Mucosa of descending colon (tissue), 3 donors: Measurements from ENCODE around the gene UGP2. TPM values are rescaled to one million over a fixed set of nuclear protein-coding genes. Genes with fewer than 3 reads are reported as not detected.
"Not testable (repeated sequence)": the region's sequence is repeated elsewhere in the genome, so short reads cannot be mapped to it uniquely, and the experiment has no call there.

Source experiments
- ATAC-seq: fragments of 200-7000 bp; cut with Tn5 transposase; one replicate; pipeline ENCODE4 v1.9.1; 2020; ENCODE audit warnings: mild to moderate bottlenecking, moderate library complexity
- DNase-seq, 3 donors: peaks; one replicate each; pipeline ENCODE4 v3.0.0-alpha.2; 2020
- H3K36me3 ChIP-seq: fragments of 200-600 bp; one replicate; pipeline ENCODE4 v1.8.0; 2021; ENCODE audit warnings: low read depth, mild to moderate bottlenecking
- H3K4me1 ChIP-seq: fragments of 200-600 bp; one replicate; pipeline ENCODE4 v1.8.0; 2021; ENCODE audit warnings: low read depth, mild to moderate bottlenecking
- H3K4me3 ChIP-seq: fragments of 200-600 bp; one replicate; pipeline ENCODE4 v1.8.0; 2021; ENCODE audit warnings: mild to moderate bottlenecking
- H3K9me3 ChIP-seq: fragments of 200-600 bp; one replicate; pipeline ENCODE4 v1.8.0; 2021; ENCODE audit warnings: mild to moderate bottlenecking
- intact Hi-C, 2 donors: fragments of 100-400 bp; cut with DNase I in 1 of 2; cut with micrococcal nuclease in 1 of 2; formaldehyde crosslinking; loops; one replicate each; pipeline versions ENCODE4 v1.11.0 to v1.11.1; 2022; cut with DNase I, micrococcal nuclease
- total RNA-seq, 3 donors: library from RNA; stranded (reverse); fragmentation: NEBNext Ultra II Directional in 2 of 3; extraction: Animal tissue kit (Norgen Biotek cat#: 25700) in 2 of 3; gene quantifications; one replicate each; pipeline versions ENCODE4 v1.2.1 to v1.2.4, GENCODE V29; 2021 to 2023
- TF ChIP-seq, protein P1 (sequence below): fragments of 200-600 bp; IDR thresholded peaks from one replicate; pipeline ENCODE4 v1.8.0; 2022; ENCODE audit warnings: antibody characterized with exemption, mild to moderate bottlenecking
- donor health status: DM: no; HTN: no; CAD: no; lungs with moderate emphysema.
- donor health status: DM: no; HTN: no; CAD: no.
- donor health status: DM: no; HTN: yes; CAD: no.

UGP2 gene
- total RNA-seq, 3 donors from 2014 or later: 408 to 683 (median 538) TPM

GRCh38 chr2:63805412-63805811 lies 36.3 kb upstream of the UGP2 start:
- no peaks in the 10 kb centered on the region for H3K4me1 ChIP-seq
- no peak overlapping the region for H3K4me3 ChIP-seq
- peaks cover 5% of the 10 kb centered on the region for H3K9me3 ChIP-seq
- no peaks in the 10 kb centered on the region for H3K36me3 ChIP-seq
- intact Hi-C loops: no loop called here
- ATAC-seq (no peak), DNase-seq (no peak)
- TF ChIP-seq, protein P1, sequence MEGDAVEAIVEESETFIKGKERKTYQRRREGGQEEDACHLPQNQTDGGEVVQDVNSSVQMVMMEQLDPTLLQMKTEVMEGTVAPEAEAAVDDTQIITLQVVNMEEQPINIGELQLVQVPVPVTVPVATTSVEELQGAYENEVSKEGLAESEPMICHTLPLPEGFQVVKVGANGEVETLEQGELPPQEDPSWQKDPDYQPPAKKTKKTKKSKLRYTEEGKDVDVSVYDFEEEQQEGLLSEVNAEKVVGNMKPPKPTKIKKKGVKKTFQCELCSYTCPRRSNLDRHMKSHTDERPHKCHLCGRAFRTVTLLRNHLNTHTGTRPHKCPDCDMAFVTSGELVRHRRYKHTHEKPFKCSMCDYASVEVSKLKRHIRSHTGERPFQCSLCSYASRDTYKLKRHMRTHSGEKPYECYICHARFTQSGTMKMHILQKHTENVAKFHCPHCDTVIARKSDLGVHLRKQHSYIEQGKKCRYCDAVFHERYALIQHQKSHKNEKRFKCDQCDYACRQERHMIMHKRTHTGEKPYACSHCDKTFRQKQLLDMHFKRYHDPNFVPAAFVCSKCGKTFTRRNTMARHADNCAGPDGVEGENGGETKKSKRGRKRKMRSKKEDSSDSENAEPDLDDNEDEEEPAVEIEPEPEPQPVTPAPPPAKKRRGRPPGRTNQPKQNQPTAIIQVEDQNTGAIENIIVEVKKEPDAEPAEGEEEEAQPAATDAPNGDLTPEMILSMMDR: no peak

DNA sequence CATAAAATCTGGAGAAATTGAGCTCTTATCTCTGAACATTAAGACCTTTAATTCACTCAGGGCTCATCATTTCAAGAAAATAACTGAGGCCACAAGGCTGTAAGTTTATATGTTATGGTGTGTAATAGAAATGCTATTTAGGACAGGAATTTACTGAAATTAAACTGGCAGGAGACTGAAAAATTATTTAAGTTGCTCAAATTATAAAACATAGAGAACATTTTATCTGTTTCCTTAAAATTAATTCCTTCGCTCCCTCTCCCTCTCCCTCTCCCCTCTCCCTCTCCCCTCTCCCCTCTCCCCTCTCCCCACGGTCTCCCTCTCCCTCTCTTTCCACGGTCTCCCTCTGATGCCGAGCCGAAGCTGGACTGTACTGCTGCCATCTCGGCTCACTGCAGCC lies 33.7 kb upstream of the UGP2 start:
- H3K36me3 ChIP-seq, DNase-seq, H3K4me3 ChIP-seq, H3K4me1 ChIP-seq, intact Hi-C loops, ATAC-seq, H3K9me3 ChIP-seq: not testable (repeated sequence)

GRCh38 chr2:63808911-63809310 lies 32.8 kb upstream of the UGP2 start:
- H3K4me1 ChIP-seq, H3K36me3 ChIP-seq, DNase-seq, H3K9me3 ChIP-seq, intact Hi-C loops, ATAC-seq, H3K4me3 ChIP-seq: not testable (repeated sequence)

- no peak overlapping the region for H3K4me3 ChIP-seq
- H3K36me3 ChIP-seq: no peaks in the 10 kb centered on the region
- DNase-seq (peak in 1 of 3 donors; percentile 20), ATAC-seq (peak; percentile 96)
- TF ChIP-seq, protein P1: no peak
- intact Hi-C loops: no loop called here
- H3K9me3 ChIP-seq: peaks cover 5% of the 10 kb centered on the region
- H3K4me1 ChIP-seq: no peaks in the 10 kb centered on the region
These were observed 30.6 kb upstream of the UGP2 start for GRCh38 chr2:63811063-63811462.

- H3K4me3 ChIP-seq, DNase-seq, H3K36me3 ChIP-seq, H3K9me3 ChIP-seq, ATAC-seq, H3K4me1 ChIP-seq, intact Hi-C loops: not testable (repeated sequence)
These were observed 29.8 kb upstream of the UGP2 start for GRCh38 chr2:63811870-63812269.

DNA sequence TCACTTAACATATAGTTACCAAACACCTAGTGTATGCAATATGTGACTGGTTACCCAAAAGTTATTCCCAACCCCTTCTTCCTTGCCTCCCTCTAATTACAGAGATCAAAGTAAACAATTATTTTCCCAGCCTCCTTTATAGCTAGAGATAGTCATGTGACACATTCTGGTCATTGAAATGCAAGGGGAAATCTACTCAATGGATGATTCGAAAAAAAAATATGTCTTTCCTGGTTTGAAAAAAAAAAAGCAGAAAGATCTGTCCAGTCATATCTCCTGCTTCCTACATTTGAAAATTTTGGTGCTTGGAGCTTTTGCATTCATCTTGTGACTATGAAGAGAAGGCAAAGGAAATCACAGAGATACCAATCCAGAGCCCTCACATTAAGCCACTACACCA lies 27.6 kb upstream of the UGP2 start:
- DNase-seq: no peak

GRCh38 chr2:63817382-63817781 lies 24.3 kb upstream of the UGP2 start:
- no peak for DNase-seq
- no peaks in the 10 kb centered on the region for H3K4me1 ChIP-seq
- H3K4me3 ChIP-seq: no peak overlapping the region
- H3K9me3 ChIP-seq: no peaks in the 10 kb centered on the region
- ATAC-seq: peak; percentile 61
- TF ChIP-seq, protein P1: no peak
- no peaks in the 10 kb centered on the region for H3K36me3 ChIP-seq
- intact Hi-C loops: no loop called here

More for the DNA sequence above, 27.6 kb upstream of the UGP2 start:
- H3K9me3 ChIP-seq: no peaks in the 10 kb centered on the region
- no peaks in the 10 kb centered on the region for H3K4me1 ChIP-seq
- no peak for ATAC-seq
- no peak overlapping the region for H3K4me3 ChIP-seq
- TF ChIP-seq, protein P1: no peak
- intact Hi-C loops: no loop called here
- H3K36me3 ChIP-seq: no peaks in the 10 kb centered on the region
